Lung microvascular endothelial cell (primary cell): Measurements from ENCODE around the gene MAX. TPM values are rescaled to one million over a fixed set of nuclear protein-coding genes. Genes with fewer than 3 reads are reported as not detected.
"Not testable (repeated sequence)": the region's sequence is repeated elsewhere in the genome, so short reads cannot be mapped to it uniquely, and the experiment has no call there.

ENCODE experiments used
- DNase-seq, 2 donors: peaks; one replicate each; pipeline versions ENCODE4 v3.0.0 to v3.0.0-alpha.2; 2010; ENCODE audit warnings: low read depth in 2 of 2
- total RNA-seq: library from RNA; depleted of rRNA; stranded (reverse); fragments of >200 nt; gene quantifications from 2 replicates; pipeline ENCODE4 v1.2.1, GENCODE V29; 2014

Gene MAX
- total RNA-seq, 1 donor from 2014 or later: 62.7 TPM

GRCh38 chr14:65104791-65105190 lies 2.5 kb upstream of the MAX start:
- DNase-seq: no peak

- peak; percentile 6 to 31 for DNase-seq
These were observed 938 bp upstream of the MAX start for GRCh38 chr14:65103150-65103760.

- peak; percentile 24 to 26 for DNase-seq
These were observed 481 bp downstream of the MAX start for GRCh38 chr14:65101631-65102440.

GRCh38 chr14:65100922-65101541 lies 1.3 kb downstream of the MAX start:
- peak; percentile 30 to 47 for DNase-seq

- peak; percentile 72 to 77 for DNase-seq
These were observed 3.7 kb downstream of the MAX start for GRCh38 chr14:65098586-65098985.

GRCh38 chr14:65096323-65097089 lies 5.8 kb downstream of the MAX start:
- DNase-seq: no peak

GRCh38 chr14:65095633-65096205 lies 6.6 kb downstream of the MAX start:
- peak in 1 of 2 donors; percentile 32 for DNase-seq

GRCh38 chr14:65092349-65092748 lies 10.0 kb downstream of the MAX start:
- DNase-seq: no peak

GRCh38 chr14:65087835-65088234 lies 14.5 kb downstream of the MAX start:
- DNase-seq: not testable (repeated sequence)

GRCh38 chr14:65086686-65087085 lies 15.6 kb downstream of the MAX start:
- not testable (repeated sequence) for DNase-seq

- no peak for DNase-seq
These were observed 17.5 kb downstream of the MAX start for GRCh38 chr14:65084554-65085505.

- no peak for DNase-seq
These were observed 19.4 kb downstream of the MAX start for GRCh38 chr14:65082930-65083329.

GRCh38 chr14:65080960-65081747 lies 21.2 kb downstream of the MAX start:
- peak; percentile 65 to 66 for DNase-seq

- peak in 1 of 2 donors; percentile 47 for DNase-seq
These were observed 22.5 kb downstream of the MAX start for GRCh38 chr14:65079768-65080167.

- DNase-seq: peak; percentile 60 to 79
These were observed 23.1 kb downstream of the MAX start for GRCh38 chr14:65079201-65079600.

GRCh38 chr14:65077318-65077717 lies 25.0 kb downstream of the MAX start:
- no peak for DNase-seq

- no peak for DNase-seq
These were observed 26.5 kb downstream of the MAX start for GRCh38 chr14:65075628-65076325.

- peak in 1 of 2 donors; percentile 76 for DNase-seq
These were observed 27.7 kb downstream of the MAX start for GRCh38 chr14:65074449-65075150.
